CD4-positive, alpha-beta T cell (primary cell): ENCODE results near the gene PPP2R2C. TPM values are rescaled to one million over a fixed set of nuclear protein-coding genes. Genes with fewer than 3 reads are reported as not detected.

ENCODE experiments used
- ATAC-seq: fragments of 200-7000 bp; cut with Tn5 transposase; one replicate; pipeline ENCODE4 v1.10.0; 2022; ENCODE audit warnings: mild to moderate bottlenecking; ENCODE audit not compliant: poor library complexity
- CTCF ChIA-PET: fragments of 350-600 bp; sonication (Branson Sonifier 250); formaldehyde crosslinking; loops from one replicate; lab custom pipeline; 2021; ENCODE audit warnings: antibody characterized with exemption, inconsistent platforms; lab: Charles Lee
- POLR2A ChIA-PET: fragments of 350-600 bp; sonication (Branson Sonifier 250); formaldehyde crosslinking; loops from one replicate; lab custom pipeline; 2021; ENCODE audit warnings: antibody characterized with exemption, inconsistent platforms; lab: Charles Lee
- DNase-seq, 14 experiments: peaks; one replicate each; pipeline ENCODE4 v3.0.0-alpha.2; 2013 to 2020; ENCODE audit warnings: mixed read lengths in 2 of 14
- H3K27ac ChIP-seq, 2 donors: one replicate each; pipeline versions ENCODE4 v1.5.1 to v1.7.0; 2013; ENCODE audit warnings: low read length in 2 of 2, low read depth in 1 of 2, mild to moderate bottlenecking in 1 of 2
- H3K27me3 ChIP-seq, 2 experiments: 1 replicate in 1 of 2; 2 replicates in 1 of 2; pipeline versions ENCODE4 v1.6.1 to v1.7.0; 2013; ENCODE audit warnings: low read length in 2 of 2, control low read depth in 1 of 2, mild to moderate bottlenecking in 1 of 2, moderate library complexity in 1 of 2; ENCODE audit not compliant: insufficient read depth in 2 of 2, control insufficient read depth in 1 of 2
- H3K36me3 ChIP-seq: one replicate; pipeline ENCODE4 v1.6.1; 2013; ENCODE audit warnings: low read length, control low read depth; ENCODE audit not compliant: insufficient read depth
- H3K4me1 ChIP-seq: one replicate; pipeline ENCODE4 v1.6.1; 2013; ENCODE audit warnings: low read length, control low read depth; ENCODE audit not compliant: insufficient read depth
- H3K4me3 ChIP-seq: one replicate; pipeline ENCODE4 v1.5.1; 2013; ENCODE audit warnings: mild to moderate bottlenecking, low read length, moderate library complexity
- H3K9me3 ChIP-seq, 2 experiments: 1 replicate in 1 of 2; 2 replicates in 1 of 2; pipeline versions ENCODE4 v1.6.1 to v1.7.0; 2013; ENCODE audit warnings: low read length in 2 of 2, mild to moderate bottlenecking in 2 of 2, control low read depth in 1 of 2, moderate library complexity in 1 of 2; ENCODE audit not compliant: control insufficient read depth in 1 of 2, insufficient read depth in 1 of 2
- H3K27ac Mint-ChIP-seq: one replicate; pipeline ENCODE4 v1.8.0; 2020; ENCODE audit warnings: mixed read lengths
- H3K27me3 Mint-ChIP-seq: one replicate; pipeline ENCODE4 v1.8.0; 2021; ENCODE audit warnings: mixed read lengths
- H3K36me3 Mint-ChIP-seq: one replicate; pipeline ENCODE4 v1.8.0; 2021; ENCODE audit warnings: low read depth, mixed read lengths
- H3K4me1 Mint-ChIP-seq: one replicate; pipeline ENCODE4 v1.8.0; 2021; ENCODE audit warnings: low read depth, mixed read lengths
- H3K4me3 Mint-ChIP-seq: one replicate; pipeline ENCODE4 v1.8.0; 2020; ENCODE audit warnings: mild to moderate bottlenecking, mixed read lengths
- H3K9me3 Mint-ChIP-seq: one replicate; pipeline ENCODE4 v1.8.0; 2020; ENCODE audit warnings: mixed read lengths
- CTCF ChIP-seq: fragments of 200-600 bp; IDR thresholded peaks from one replicate; pipeline ENCODE4 v1.8.0; 2022; ENCODE audit warnings: antibody characterized with exemption, mild to moderate bottlenecking
- intact Hi-C, 2 experiments: fragments of 100-400 bp; cut with DNase I in 1 of 2; cut with micrococcal nuclease in 1 of 2; formaldehyde crosslinking; loops; one replicate each; pipeline versions ENCODE4 v1.15.1 to v1.9.0; 2023 to 2025; cut with DNase I, micrococcal nuclease
- total RNA-seq, 174 experiments: library from RNA in 2 of 174; stranded (reverse) in 2 of 174; gene quantifications; one replicate each; pipeline ENCODE4 v1.2.3 and lab custom pipeline; 2021 to 2026

PPP2R2C gene
- total RNA-seq, 2 experiments from 2014 or later: not detected

GRCh38 chr4:6491235-6491634, 18.8 kb upstream of the PPP2R2C start:
- Mint-ChIP-seq H3K36me3 (no peaks in the 10 kb centered on the region), H3K4me1 (no peaks in the 10 kb centered on the region), H3K9me3 (peaks cover 17% of the 10 kb centered on the region), H3K27ac (no peak overlapping the region), H3K4me3 (no peak overlapping the region), H3K27me3 (peaks cover 44% of the 10 kb centered on the region)
- peaks cover 13 to 37% of the 10 kb centered on the region in 2 experiments for H3K9me3 ChIP-seq
- H3K4me1 ChIP-seq: no peaks in the 10 kb centered on the region
- peaks cover 11 to 27% of the 10 kb centered on the region in 2 experiments for H3K27me3 ChIP-seq
- ATAC-seq (no peak), DNase-seq (no peak)
- POLR2A ChIA-PET: no interaction called here
- no peak overlapping the region for H3K27ac ChIP-seq
- TF ChIP-seq CTCF: no peak
- intact Hi-C loops: no loop called here
- H3K36me3 ChIP-seq: no peaks in the 10 kb centered on the region
- H3K4me3 ChIP-seq: no peak overlapping the region
- CTCF ChIA-PET: no interaction called here

- peaks cover 25% of the 10 kb centered on the region for H3K9me3 Mint-ChIP-seq
- no peak overlapping the region for H3K4me3 Mint-ChIP-seq
- intact Hi-C loops: no loop called here
- TF ChIP-seq CTCF: no peak
- Histone ChIP-seq H3K36me3 (no peaks in the 10 kb centered on the region), H3K9me3 (peaks cover 20 to 33% of the 10 kb centered on the region in 2 experiments), H3K27ac (no peak overlapping the region), H3K4me1 (no peaks in the 10 kb centered on the region), H3K27me3 (peaks cover 11 to 27% of the 10 kb centered on the region in 2 experiments), H3K4me3 (no peak overlapping the region)
- no peak overlapping the region for H3K27ac Mint-ChIP-seq
- ATAC-seq: no peak
- POLR2A ChIA-PET: no interaction called here
- no peak for DNase-seq
- H3K4me1 Mint-ChIP-seq: no peaks in the 10 kb centered on the region
- no peaks in the 10 kb centered on the region for H3K36me3 Mint-ChIP-seq
- CTCF ChIA-PET: no interaction called here
- peaks cover 36% of the 10 kb centered on the region for H3K27me3 Mint-ChIP-seq
These were observed 17.5 kb upstream of the PPP2R2C start for GRCh38 chr4:6489927-6490326.

- Histone ChIP-seq H3K4me3 (no peak overlapping the region), H3K27ac (no peak overlapping the region), H3K36me3 (no peaks in the 10 kb centered on the region), H3K27me3 (peaks cover 11 to 16% of the 10 kb centered on the region in 2 experiments), H3K9me3 (peaks cover 22 to 24% of the 10 kb centered on the region in 2 experiments), H3K4me1 (no peaks in the 10 kb centered on the region)
- H3K27me3 Mint-ChIP-seq: peaks cover 19% of the 10 kb centered on the region
- DNase-seq (no peak), ATAC-seq (no peak)
- no peaks in the 10 kb centered on the region for H3K36me3 Mint-ChIP-seq
- no peak for TF ChIP-seq CTCF
- H3K4me3 Mint-ChIP-seq: no peak overlapping the region
- POLR2A ChIA-PET: no interaction called here
- CTCF ChIA-PET: no interaction called here
- H3K4me1 Mint-ChIP-seq: no peaks in the 10 kb centered on the region
- intact Hi-C loops: no loop called here
- H3K27ac Mint-ChIP-seq: no peak overlapping the region
- H3K9me3 Mint-ChIP-seq: peaks cover 25% of the 10 kb centered on the region
These were observed 15.1 kb upstream of the PPP2R2C start for GRCh38 chr4:6487466-6487865.
